Osteoblast (primary cell): Measurements from ENCODE around the gene S100A3. TPM values are rescaled to one million over a fixed set of nuclear protein-coding genes. Genes with fewer than 3 reads are reported as not detected.

Experiments
- DNase-seq: peaks from one replicate; pipeline ENCODE4 v3.0.0; 2011; ENCODE audit warnings: low spot score, mixed read lengths; ENCODE audit not compliant: insufficient read length; ENCODE audit errors: missing footprints
- H2AFZ ChIP-seq: 2 replicates; pipeline ENCODE4 v1.6.0; 2011; ENCODE audit warnings: mild to moderate bottlenecking, low read length
- H3K27ac ChIP-seq: 2 replicates; pipeline ENCODE4 v1.5.1; 2011; ENCODE audit warnings: mild to moderate bottlenecking, low read depth, low read length, moderate library complexity
- H3K27me3 ChIP-seq: 2 replicates; pipeline ENCODE4 v1.6.0; 2012; ENCODE audit warnings: mild to moderate bottlenecking, control low read depth, inconsistent platforms, low read length, moderate library complexity; ENCODE audit not compliant: insufficient read depth
- H3K36me3 ChIP-seq: 2 replicates; pipeline ENCODE4 v1.5.1; 2011; ENCODE audit warnings: mild to moderate bottlenecking, low read length, control low read depth, moderate library complexity; ENCODE audit not compliant: insufficient read depth
- H3K4me1 ChIP-seq: 2 replicates; pipeline ENCODE4 v1.5.1; 2011; ENCODE audit warnings: mild to moderate bottlenecking, low read length, control low read depth, moderate library complexity; ENCODE audit not compliant: insufficient read depth
- H3K4me2 ChIP-seq: 2 replicates; pipeline ENCODE4 v1.6.0; 2011; ENCODE audit warnings: mild to moderate bottlenecking, low read length; ENCODE audit not compliant: insufficient read depth
- H3K4me3 ChIP-seq: fragments of 200-600 bp; sonication (generic); 3 replicates; pipeline ENCODE4 v1.5.1; 2012; ENCODE audit warnings: mild to moderate bottlenecking, low read length, inconsistent platforms; ENCODE audit not compliant: insufficient read depth
- H3K79me2 ChIP-seq: 2 replicates; pipeline ENCODE4 v1.6.0; 2012; ENCODE audit warnings: mild to moderate bottlenecking, low read length, control low read depth, inconsistent platforms; ENCODE audit not compliant: insufficient read depth
- H3K9me3 ChIP-seq: 2 replicates; pipeline ENCODE4 v1.5.1; 2011; ENCODE audit warnings: low read depth, low read length, control low read depth
- H4K20me1 ChIP-seq: 2 replicates; pipeline ENCODE4 v1.6.0; 2012; ENCODE audit warnings: mild to moderate bottlenecking, low read length, control low read depth; ENCODE audit not compliant: insufficient read depth
- CTCF ChIP-seq: IDR thresholded peaks from 2 replicates; pipeline ENCODE4 v1.5.1; 2011; ENCODE audit warnings: mild to moderate bottlenecking, low read depth, low read length, moderate library complexity; ENCODE audit errors: extremely low read depth
- total RNA-seq: library from RNA; depleted of rRNA; stranded (reverse); fragments of >200 nt; gene quantifications from 2 replicates; pipeline ENCODE4 v1.2.3, GENCODE V29; 2012

S100A3 gene
- total RNA-seq, 1 donor, result 7.6 TPM

GRCh38 chr1:153553096-153553495 is 4.0 kb upstream of the S100A3 start:
- no peak overlapping the region for H3K27ac ChIP-seq
- no peaks in the 10 kb centered on the region for H3K79me2 ChIP-seq

GRCh38 chr1:153552335-153552734 is 3.3 kb upstream of the S100A3 start:
- Histone ChIP-seq H3K4me3 (no peak overlapping the region), H4K20me1 (no peaks in the 10 kb centered on the region), H3K4me2 (no peak overlapping the region), H3K79me2 (no peaks in the 10 kb centered on the region), H2AFZ (no peak overlapping the region), H3K9me3 (no peaks in the 10 kb centered on the region), H3K36me3 (no peaks in the 10 kb centered on the region), H3K27me3 (no peaks in the 10 kb centered on the region), H3K4me1 (peaks cover 26% of the 10 kb centered on the region), H3K27ac (no peak overlapping the region)
- peak; percentile 6 for TF ChIP-seq CTCF
- DNase-seq, result no peak

More at GRCh38 chr1:153553096-153553495, 4.0 kb upstream of the S100A3 start:
- Histone ChIP-seq H3K4me1 (peaks cover 26% of the 10 kb centered on the region), H3K27me3 (no peaks in the 10 kb centered on the region), H3K4me2 (no peak overlapping the region), H4K20me1 (no peaks in the 10 kb centered on the region), H3K9me3 (no peaks in the 10 kb centered on the region), H3K36me3 (no peaks in the 10 kb centered on the region), H2AFZ (no peak overlapping the region), H3K4me3 (no peak overlapping the region)
- DNase-seq, result no peak
- no peak for TF ChIP-seq CTCF

- Histone ChIP-seq H3K36me3 (no peaks in the 10 kb centered on the region), H2AFZ (no peak overlapping the region)
These were observed 1.9 kb upstream of the S100A3 start for GRCh38 chr1:153550827-153551500.

GRCh38 chr1:153550398-153550758 is 1.3 kb upstream of the S100A3 start:
- H3K27ac ChIP-seq, result no peak overlapping the region

More at GRCh38 chr1:153550827-153551500, 1.9 kb upstream of the S100A3 start:
- Histone ChIP-seq H3K27ac (no peak overlapping the region), H3K4me2 (no peak overlapping the region), H3K9me3 (no peaks in the 10 kb centered on the region), H3K4me3 (no peak overlapping the region), H3K79me2 (no peaks in the 10 kb centered on the region), H3K4me1 (peaks cover 26% of the 10 kb centered on the region), H3K27me3 (no peaks in the 10 kb centered on the region), H4K20me1 (no peaks in the 10 kb centered on the region)
- no peak for DNase-seq
- no peak for TF ChIP-seq CTCF

More at GRCh38 chr1:153550398-153550758, 1.3 kb upstream of the S100A3 start:
- Histone ChIP-seq H3K4me2 (no peak overlapping the region), H4K20me1 (no peaks in the 10 kb centered on the region), H3K36me3 (no peaks in the 10 kb centered on the region), H3K9me3 (no peaks in the 10 kb centered on the region), H3K4me1 (peaks cover 30% of the 10 kb centered on the region), H3K79me2 (no peaks in the 10 kb centered on the region), H3K27me3 (no peaks in the 10 kb centered on the region), H2AFZ (no peak overlapping the region), H3K4me3 (no peak overlapping the region)
- TF ChIP-seq CTCF, result no peak
- no peak for DNase-seq
